H9 (cell line): ENCODE results near the gene VIPR1. TPM values are rescaled to one million over a fixed set of nuclear protein-coding genes. Genes with fewer than 3 reads are reported as not detected.

ENCODE experiments used
- DNase-seq: peaks from one replicate; pipeline ENCODE4 v3.0.0-alpha.2; 2017
- H2AFZ ChIP-seq: one replicate; pipeline ENCODE4 v1.6.1; 2013; ENCODE audit warnings: mild to moderate bottlenecking, low read length, control low read depth, moderate library complexity
- H2AK5ac ChIP-seq: 2 replicates; pipeline ENCODE4 v1.6.1; 2013; ENCODE audit warnings: low read length, control low read depth, mixed read lengths; ENCODE audit not compliant: insufficient read length
- H2BK120ac ChIP-seq: one replicate; pipeline ENCODE4 v1.6.1; 2013; ENCODE audit warnings: low read depth, mild to moderate bottlenecking, low read length, control low read depth, inconsistent platforms; ENCODE audit not compliant: poor library complexity, severe bottlenecking
- H2BK12ac ChIP-seq: 2 replicates; pipeline ENCODE4 v1.6.1; 2013; ENCODE audit warnings: low read length, control low read depth, mixed read lengths, low read depth; ENCODE audit not compliant: insufficient read length
- H2BK15ac ChIP-seq: 2 replicates; pipeline ENCODE4 v1.6.1; 2013; ENCODE audit warnings: low read depth, low read length, control low read depth
- H2BK20ac ChIP-seq: one replicate; pipeline ENCODE4 v1.6.1; 2013; ENCODE audit warnings: low read depth, mild to moderate bottlenecking, low read length, control low read depth, inconsistent platforms; ENCODE audit not compliant: poor library complexity, severe bottlenecking
- H2BK5ac ChIP-seq: 2 replicates; pipeline ENCODE4 v1.6.1; 2013; ENCODE audit warnings: low read length, control low read depth, mixed read lengths; ENCODE audit not compliant: insufficient read length
- H3K14ac ChIP-seq: 2 replicates; pipeline ENCODE4 v1.6.1; 2013; ENCODE audit warnings: low read length, control low read depth; ENCODE audit not compliant: insufficient read depth
- H3K18ac ChIP-seq: 2 replicates; pipeline ENCODE4 v1.6.1; 2013; ENCODE audit warnings: low read depth, mild to moderate bottlenecking, mixed read lengths, low read length, control low read depth; ENCODE audit not compliant: insufficient read length
- H3K23ac ChIP-seq: 2 replicates; pipeline ENCODE4 v1.6.1; 2013; ENCODE audit warnings: low read length, control low read depth, mixed read lengths, low read depth; ENCODE audit not compliant: insufficient read length
- H3K23me2 ChIP-seq: 2 replicates; pipeline ENCODE4 v1.6.1; 2013; ENCODE audit warnings: low read depth, mild to moderate bottlenecking, mixed read lengths, low read length, control low read depth; ENCODE audit not compliant: insufficient read length, poor library complexity, severe bottlenecking
- H3K27ac ChIP-seq: 2 replicates; pipeline ENCODE4 v1.5.1; 2013; ENCODE audit warnings: low read length, control low read depth, mixed read lengths, low read depth; ENCODE audit not compliant: insufficient read length
- H3K27me3 ChIP-seq: 2 replicates; pipeline ENCODE4 v1.6.1; 2013; ENCODE audit warnings: low read length, control low read depth, inconsistent platforms; ENCODE audit not compliant: insufficient read depth
- H3K4ac ChIP-seq: 2 replicates; pipeline ENCODE4 v1.6.1; 2013; ENCODE audit warnings: low read depth, mild to moderate bottlenecking, control low read depth, inconsistent platforms, low read length, moderate library complexity
- H3K4me1 ChIP-seq: 2 replicates; pipeline ENCODE4 v1.6.1; 2013; ENCODE audit warnings: low read length, control low read depth, inconsistent platforms; ENCODE audit not compliant: insufficient read depth
- H3K4me2 ChIP-seq: 2 replicates; pipeline ENCODE4 v1.6.1; 2013; ENCODE audit warnings: low read length, control low read depth, mixed read lengths; ENCODE audit not compliant: insufficient read length, insufficient read depth
- H3K56ac ChIP-seq: 2 replicates; pipeline ENCODE4 v1.6.1; 2013; ENCODE audit warnings: low read depth, mild to moderate bottlenecking, mixed read lengths, low read length, control low read depth; ENCODE audit not compliant: insufficient read length
- H3K79me1 ChIP-seq: 2 replicates; pipeline ENCODE4 v1.6.1; 2013; ENCODE audit warnings: low read depth, mild to moderate bottlenecking, moderate library complexity, low read length, control low read depth, inconsistent platforms; ENCODE audit not compliant: insufficient read depth, poor library complexity, severe bottlenecking
- H3K79me2 ChIP-seq: 2 replicates; pipeline ENCODE4 v1.6.1; 2013; ENCODE audit warnings: low read length, control low read depth, inconsistent platforms; ENCODE audit not compliant: insufficient read depth
- H3K9ac ChIP-seq: 2 replicates; pipeline ENCODE4 v1.6.1; 2013; ENCODE audit warnings: low read length, control low read depth, mixed read lengths; ENCODE audit not compliant: insufficient read length; ENCODE audit errors: extremely low read depth
- H3K9me3 ChIP-seq: one replicate; pipeline ENCODE4 v1.6.1; 2013; ENCODE audit warnings: low read depth, low read length, inconsistent platforms; ENCODE audit not compliant: control insufficient read depth
- H3T11ph ChIP-seq: one replicate; pipeline ENCODE4 v1.6.1; 2013; ENCODE audit warnings: mild to moderate bottlenecking, low read length, control low read depth, inconsistent platforms
- H4K20me1 ChIP-seq: one replicate; pipeline ENCODE4 v1.6.1; 2013; ENCODE audit not compliant: control insufficient read depth, insufficient read length, insufficient read depth
- H4K5ac ChIP-seq: 2 replicates; pipeline ENCODE4 v1.6.1; 2013; ENCODE audit warnings: low read depth, mild to moderate bottlenecking, mixed read lengths, low read length, control low read depth; ENCODE audit not compliant: insufficient read length
- H4K8ac ChIP-seq: replicated peaks from 2 replicates; pipeline ENCODE4 v1.6.1; 2013; ENCODE audit warnings: low read length, control low read depth, mixed read lengths, low read depth; ENCODE audit not compliant: insufficient read length
- H4K91ac ChIP-seq: 2 replicates; pipeline ENCODE4 v1.6.1; 2013; ENCODE audit warnings: low read depth, mild to moderate bottlenecking, moderate library complexity, mixed read lengths, low read length, control low read depth; ENCODE audit not compliant: insufficient read length
- H3K27ac Mint-ChIP-seq, 3 experiments: 2 replicates in 2 of 3; 3 replicates in 1 of 3; pipeline ENCODE4 v1.8.0; 2020 to 2021; ENCODE audit warnings: mixed read lengths in 3 of 3, mild to moderate bottlenecking in 1 of 3, moderate library complexity in 1 of 3
- H3K27me3 Mint-ChIP-seq: 2 replicates; pipeline ENCODE4 v1.8.0; 2021; ENCODE audit warnings: low read depth, mild to moderate bottlenecking, moderate library complexity, mixed read lengths
- H3K36me3 Mint-ChIP-seq, 3 experiments: 2 replicates in 2 of 3; 3 replicates in 1 of 3; pipeline ENCODE4 v1.8.0; 2020 to 2021; ENCODE audit warnings: low read depth in 3 of 3, mixed read lengths in 3 of 3; ENCODE audit not compliant: insufficient read depth in 1 of 3
- H3K4me1 Mint-ChIP-seq, 2 experiments: 2 replicates each; pipeline ENCODE4 v1.8.0; 2020; ENCODE audit warnings: mixed read lengths in 2 of 2
- H3K4me3 Mint-ChIP-seq, 2 experiments: 2 replicates in 1 of 2; 3 replicates in 1 of 2; pipeline ENCODE4 v1.8.0; 2020 to 2021; ENCODE audit warnings: mild to moderate bottlenecking in 2 of 2, mixed read lengths in 2 of 2, moderate library complexity in 1 of 2
- H3K9me3 Mint-ChIP-seq, 2 experiments: 2 replicates in 1 of 2; 3 replicates in 1 of 2; pipeline ENCODE4 v1.8.0; 2020; ENCODE audit warnings: mild to moderate bottlenecking in 2 of 2, mixed read lengths in 2 of 2, moderate library complexity in 1 of 2
- CTCF ChIP-seq: fragments of 200-600 bp; sonication (generic); conservative IDR thresholded peaks from 3 replicates; pipeline ENCODE4 v1.8.0; 2021; ENCODE audit warnings: antibody characterized with exemption, mild to moderate bottlenecking
- WGBS: extraction: QIAGEN DNeasy Blood & Tissue Kit; methylation state at CpG from one replicate; pipeline ENCODE4 v1.1.7; 2013; ENCODE audit warnings: missing lambda C conversion rate, low lambda C conversion rate, mixed read lengths; ENCODE audit not compliant: insufficient read length; ENCODE audit errors: extremely low coverage; 5-methylcytosine and 5-hydroxymethylcytosine counted together
- total RNA-seq: library from RNA; stranded (reverse); gene quantifications from 2 replicates; pipeline ENCODE4 v1.2.1, GENCODE V29; 2021

The VIPR1 gene
- total RNA-seq, 1 experiment from 2014 or later: 6.5 TPM

- Histone ChIP-seq H3T11ph (no peak overlapping the region), H3K9me3 (no peaks in the 10 kb centered on the region), H3K4ac (no peak overlapping the region), H4K20me1 (no peaks in the 10 kb centered on the region), H2BK5ac (no peak overlapping the region), H2BK20ac (no peak overlapping the region), H3K27ac (no peak overlapping the region), H3K18ac (no peak overlapping the region), H3K23ac (no peak overlapping the region), H3K23me2 (no peaks in the 10 kb centered on the region), H3K14ac (no peak overlapping the region), H3K56ac (no peak overlapping the region), H4K5ac (no peak overlapping the region), H3K4me2 (no peak overlapping the region), H3K79me2 (no peaks in the 10 kb centered on the region), H3K4me1 (no peaks in the 10 kb centered on the region), H3K27me3 (no peaks in the 10 kb centered on the region), H4K8ac (no peak overlapping the region), H3K79me1 (no peaks in the 10 kb centered on the region), H2BK15ac (no peak overlapping the region), H2AFZ (no peak overlapping the region), H2AK5ac (no peak overlapping the region), H3K9ac (no peak overlapping the region), H2BK120ac (no peak overlapping the region), H4K91ac (no peak overlapping the region), H2BK12ac (no peak overlapping the region)
- no peak for DNase-seq
- WGBS: no CpG with 5 or more reads among the region's 3 CpGs
- Mint-ChIP-seq H3K4me1 (no peaks in the 10 kb centered on the region; a peak in 1 of 4 replicates), H3K27ac (no peak overlapping the region), H3K9me3 (no peaks in the 10 kb centered on the region), H3K36me3 (no peaks in the 10 kb centered on the region), H3K27me3 (no peaks in the 10 kb centered on the region), H3K4me3 (no peak overlapping the region)
- TF ChIP-seq CTCF: no peak
Observed at GRCh38 chr3:42524751-42525150, 22.3 kb downstream of the VIPR1 start.
